ENCODE results near the gene KRT34.
"Not testable (repeated sequence)": the region's sequence is repeated elsewhere in the genome, so short reads cannot be mapped to it uniquely, and the experiment has no call there.

The KRT34 gene

GRCh38 chr17:41381943-41382342, at the start of gene KRT34:
TSS of gene KRT34 (minus strand) at chr17:41382306. CDS start at chr17:41382246, 60 bp downstream.
- DNase-seq (ENCODE audit: low read depth); H3K4me3 ChIP-seq (replicated peaks; ENCODE audit: low read depth, low read length): not testable (repeated sequence)

DNA sequence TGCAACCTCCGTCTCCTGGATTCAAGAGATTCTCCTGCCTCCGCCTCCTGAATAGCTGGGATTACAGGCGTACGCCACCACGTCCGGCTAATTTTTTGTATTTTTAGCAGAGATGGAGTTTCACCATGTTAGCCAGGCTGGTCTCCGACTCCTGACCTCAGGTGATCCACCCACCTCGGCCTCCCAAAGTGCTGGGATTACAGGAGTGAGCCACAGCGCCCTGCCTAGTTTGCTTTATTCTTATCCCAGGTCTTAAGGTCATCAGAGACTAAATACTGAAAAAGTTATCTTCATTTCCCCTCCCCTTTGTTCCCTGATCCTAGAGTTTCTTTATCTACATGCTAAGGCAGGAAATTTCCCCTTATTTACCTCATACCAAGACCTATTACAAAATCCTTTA, 48.3 kb upstream of the KRT34 start:
- not testable (repeated sequence) for DNase-seq (ENCODE audit: low read depth); H3K4me3 ChIP-seq (replicated peaks; ENCODE audit: low read depth, low read length)

GRCh38 chr17:41429667-41430066, 47.6 kb upstream of the KRT34 start:
- TF ChIP-seq CTCF (IDR thresholded peaks at IDR 0.05; ENCODE audit: low read length, missing control alignments) = no peak
- no peak for DNase-seq (ENCODE audit: low read depth)
- H3K4me3 ChIP-seq (replicated peaks; ENCODE audit: low read depth, low read length) = no peak overlapping the region

DNA sequence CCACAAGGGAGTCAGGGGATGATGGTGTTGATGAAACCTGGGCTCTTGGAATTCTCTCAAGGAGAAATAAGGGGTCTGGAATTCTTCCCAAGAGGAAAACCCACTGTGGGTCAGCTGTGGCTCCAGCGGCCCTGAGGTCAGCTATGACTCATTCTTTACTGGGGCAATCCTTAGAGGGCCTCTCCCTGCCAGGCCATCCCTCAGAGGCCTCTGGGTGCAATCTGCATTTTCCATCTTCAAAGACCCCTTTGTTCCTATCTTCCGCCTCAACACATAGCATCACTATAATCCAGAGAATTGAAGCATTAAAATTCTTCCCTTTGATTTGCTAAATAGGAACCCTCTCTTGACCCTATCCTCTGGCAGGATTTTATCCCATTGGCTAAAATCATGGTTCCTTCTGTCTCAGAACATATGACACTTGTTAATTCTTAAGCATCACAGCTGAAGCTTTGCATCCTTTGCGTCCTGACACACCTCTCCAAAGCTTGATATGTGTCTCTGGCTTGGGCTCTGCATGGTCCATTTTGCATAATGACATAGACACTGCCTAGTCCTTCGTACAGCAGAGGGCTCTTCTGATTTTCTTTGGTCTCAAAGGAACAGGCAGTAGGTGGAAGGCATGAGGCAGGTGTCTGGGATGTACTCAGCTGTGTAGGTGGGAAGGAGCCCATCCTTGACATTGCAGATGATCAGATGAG, 46.6 kb upstream of the KRT34 start:
- TF ChIP-seq CTCF (IDR thresholded peaks at IDR 0.05; ENCODE audit: low read length, missing control alignments) = no peak
- no peak for DNase-seq (ENCODE audit: low read depth)

DNA sequence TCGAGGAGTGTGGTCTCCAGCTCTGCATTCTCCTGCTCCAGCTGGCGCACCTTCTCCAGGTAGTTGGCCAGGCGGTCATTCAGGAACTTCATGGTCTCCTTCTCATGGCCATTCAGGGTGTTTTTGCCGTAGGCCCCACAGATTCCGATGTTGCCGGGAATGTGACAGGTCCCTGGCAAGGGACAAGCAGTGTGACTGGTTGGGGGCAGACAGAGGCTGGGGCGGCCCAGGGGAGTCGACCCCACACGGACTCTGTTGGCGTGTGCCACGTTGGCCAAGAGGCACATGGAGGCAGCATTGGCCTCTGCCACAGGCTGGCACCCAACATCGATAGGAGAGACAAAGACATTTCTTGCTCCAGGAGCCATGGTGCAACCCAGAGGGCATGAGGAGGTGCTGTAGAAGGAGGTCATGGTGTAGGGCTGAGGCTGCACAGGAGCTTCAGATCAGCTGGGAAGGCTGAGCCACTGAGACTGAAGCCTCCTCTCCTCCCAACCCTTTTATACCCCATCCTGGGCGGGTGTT, 42.1 kb upstream of the KRT34 start, which contains the start of gene KRT37:
TSS of gene KRT37 (minus strand) at position 475 of the 525 bp plus-strand sequence. CDS start at position 413, 62 bp downstream.
- DNase-seq (ENCODE audit: low read depth) = no peak
- H3K4me3 ChIP-seq (replicated peaks; ENCODE audit: low read depth, low read length) = no peak within 1 kb of the TSS
- TF ChIP-seq CTCF (IDR thresholded peaks at IDR 0.05; ENCODE audit: low read length, missing control alignments) = no peak

More for the DNA sequence above, 46.6 kb upstream of the KRT34 start:
- no peak overlapping the region for H3K4me3 ChIP-seq (replicated peaks; ENCODE audit: low read depth, low read length)

DNA sequence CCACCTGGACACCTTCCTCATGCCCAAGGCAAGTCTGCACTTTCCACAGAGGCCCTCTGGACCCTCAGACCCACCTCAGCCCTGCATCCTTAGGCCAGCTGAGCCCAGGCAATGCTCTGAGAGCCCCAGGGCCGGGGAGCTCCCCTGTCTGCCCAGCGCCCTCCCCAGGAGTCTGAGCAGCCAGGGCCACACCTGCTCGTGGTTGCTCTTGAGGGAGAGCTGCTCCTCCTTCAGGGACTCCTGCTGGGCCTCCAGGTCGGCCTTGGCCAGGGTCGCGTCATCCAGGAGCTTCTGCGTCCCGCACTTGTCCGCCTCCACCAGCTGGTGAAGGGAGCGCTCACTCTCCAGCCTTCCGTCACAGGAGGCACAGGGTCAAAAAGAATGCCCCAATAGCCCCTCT, 40.5 kb upstream of the KRT34 start:
- DNase-seq (ENCODE audit: low read depth) = not testable (repeated sequence)

GRCh38 chr17:41421617-41422016, 39.5 kb upstream of the KRT34 start:
- H3K4me3 ChIP-seq (replicated peaks; ENCODE audit: low read depth, low read length) = no peak overlapping the region
- no peak for DNase-seq (ENCODE audit: low read depth)
- TF ChIP-seq CTCF (IDR thresholded peaks at IDR 0.05; ENCODE audit: low read length, missing control alignments) = no peak

More for the DNA sequence above, 40.5 kb upstream of the KRT34 start:
- not testable (repeated sequence) for H3K4me3 ChIP-seq (replicated peaks; ENCODE audit: low read depth, low read length)

- no peak for TF ChIP-seq CTCF (IDR thresholded peaks at IDR 0.05; ENCODE audit: low read length, missing control alignments)
- no peak overlapping the region for H3K4me3 ChIP-seq (replicated peaks; ENCODE audit: low read depth, low read length)
- peak; percentile 13 for DNase-seq (ENCODE audit: low read depth)
These were observed 39.0 kb upstream of the KRT34 start for GRCh38 chr17:41421116-41421515.

Measured in fibroblast of pulmonary artery (primary cell).